WTC11 (cell line): ENCODE data around the gene TP73.

Experiments used
- FOXK1 ChIP-seq: sonication (generic); formaldehyde crosslinking; IDR thresholded peaks from 2 replicates; pipeline ENCODE4 v1.8.0; 2022; ENCODE audit warnings: mild to moderate bottlenecking, moderate library complexity, missing genetic modification reagents
- IRF2 ChIP-seq: sonication (generic); formaldehyde crosslinking; IDR thresholded peaks from 2 replicates; pipeline ENCODE4 v1.8.0; 2022; ENCODE audit warnings: low read depth, missing genetic modification reagents, borderline replicate concordance
- MYBL2 ChIP-seq: sonication (generic); formaldehyde crosslinking; IDR thresholded peaks from 2 replicates; pipeline ENCODE4 v1.8.1; 2023; ENCODE audit warnings: mild to moderate bottlenecking, moderate library complexity, missing genetic modification reagents
- NR2C2 ChIP-seq: sonication (generic); formaldehyde crosslinking; IDR thresholded peaks from 2 replicates; pipeline ENCODE4 v1.8.0; 2022; ENCODE audit warnings: mild to moderate bottlenecking, missing genetic modification reagents
- PREB ChIP-seq: sonication (generic); formaldehyde crosslinking; IDR thresholded peaks from 2 replicates; pipeline ENCODE4 v1.8.1; 2022; ENCODE audit warnings: mild to moderate bottlenecking, missing genetic modification reagents, moderate library complexity, borderline replicate concordance
- TF ChIP-seq, protein P1 (sequence below): fragments of 200-600 bp; IDR thresholded peaks from 2 replicates; pipeline ENCODE4 v1.8.0; 2022; ENCODE audit warnings: antibody characterized with exemption
- TF ChIP-seq, protein P2 (sequence below): sonication (generic); formaldehyde crosslinking; IDR thresholded peaks from 2 replicates; pipeline ENCODE4 v1.8.1; 2023; ENCODE audit warnings: mild to moderate bottlenecking, missing genetic modification reagents
- TF ChIP-seq, protein P3 (sequence below): sonication (generic); formaldehyde crosslinking; IDR thresholded peaks from 2 replicates; pipeline ENCODE4 v1.8.1; 2023; ENCODE audit warnings: mild to moderate bottlenecking, missing genetic modification reagents, moderate library complexity

DNA sequence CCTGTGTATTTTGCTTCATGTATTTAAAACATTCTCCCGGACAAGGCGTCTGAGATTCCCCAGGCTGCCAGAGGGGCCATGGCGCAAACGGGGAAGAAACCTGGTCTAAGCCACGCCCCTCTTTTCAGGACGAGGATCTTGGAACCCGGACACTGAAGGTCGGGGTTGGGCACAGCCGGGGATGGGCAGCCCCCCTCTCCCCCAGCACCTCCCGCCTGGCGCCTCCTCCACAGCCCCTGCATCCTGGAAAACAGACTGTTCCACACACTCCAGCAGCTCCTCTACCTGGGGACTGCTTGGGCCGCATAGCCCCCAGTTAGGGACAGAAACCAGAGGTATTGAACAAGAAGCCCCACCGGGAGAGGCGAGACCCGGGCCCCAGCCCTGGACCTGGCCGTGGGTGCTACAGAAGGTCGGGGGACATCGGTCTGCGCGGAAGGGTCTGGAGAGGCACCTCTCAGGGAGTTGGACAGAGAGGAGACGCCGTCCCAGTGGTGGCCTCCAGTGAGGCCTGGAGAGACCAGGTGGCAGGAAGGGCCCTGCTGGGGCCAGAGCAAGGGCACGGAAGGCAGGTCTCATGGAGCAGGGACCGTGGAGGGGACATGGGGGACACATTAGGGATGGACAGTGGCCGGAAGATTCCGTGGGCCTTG, 5.4 kb downstream of the TP73 start:
- TF ChIP-seq NR2C2 (CRISPR knock-in tag) (no peak), FOXK1 (CRISPR knock-in tag) (no peak), MYBL2 (CRISPR knock-in tag) (no peak), IRF2 (CRISPR knock-in tag) (no peak), PREB (CRISPR knock-in tag) (no peak)
- TF ChIP-seq, protein P1, sequence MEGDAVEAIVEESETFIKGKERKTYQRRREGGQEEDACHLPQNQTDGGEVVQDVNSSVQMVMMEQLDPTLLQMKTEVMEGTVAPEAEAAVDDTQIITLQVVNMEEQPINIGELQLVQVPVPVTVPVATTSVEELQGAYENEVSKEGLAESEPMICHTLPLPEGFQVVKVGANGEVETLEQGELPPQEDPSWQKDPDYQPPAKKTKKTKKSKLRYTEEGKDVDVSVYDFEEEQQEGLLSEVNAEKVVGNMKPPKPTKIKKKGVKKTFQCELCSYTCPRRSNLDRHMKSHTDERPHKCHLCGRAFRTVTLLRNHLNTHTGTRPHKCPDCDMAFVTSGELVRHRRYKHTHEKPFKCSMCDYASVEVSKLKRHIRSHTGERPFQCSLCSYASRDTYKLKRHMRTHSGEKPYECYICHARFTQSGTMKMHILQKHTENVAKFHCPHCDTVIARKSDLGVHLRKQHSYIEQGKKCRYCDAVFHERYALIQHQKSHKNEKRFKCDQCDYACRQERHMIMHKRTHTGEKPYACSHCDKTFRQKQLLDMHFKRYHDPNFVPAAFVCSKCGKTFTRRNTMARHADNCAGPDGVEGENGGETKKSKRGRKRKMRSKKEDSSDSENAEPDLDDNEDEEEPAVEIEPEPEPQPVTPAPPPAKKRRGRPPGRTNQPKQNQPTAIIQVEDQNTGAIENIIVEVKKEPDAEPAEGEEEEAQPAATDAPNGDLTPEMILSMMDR = no peak
- TF ChIP-seq, protein P2, sequence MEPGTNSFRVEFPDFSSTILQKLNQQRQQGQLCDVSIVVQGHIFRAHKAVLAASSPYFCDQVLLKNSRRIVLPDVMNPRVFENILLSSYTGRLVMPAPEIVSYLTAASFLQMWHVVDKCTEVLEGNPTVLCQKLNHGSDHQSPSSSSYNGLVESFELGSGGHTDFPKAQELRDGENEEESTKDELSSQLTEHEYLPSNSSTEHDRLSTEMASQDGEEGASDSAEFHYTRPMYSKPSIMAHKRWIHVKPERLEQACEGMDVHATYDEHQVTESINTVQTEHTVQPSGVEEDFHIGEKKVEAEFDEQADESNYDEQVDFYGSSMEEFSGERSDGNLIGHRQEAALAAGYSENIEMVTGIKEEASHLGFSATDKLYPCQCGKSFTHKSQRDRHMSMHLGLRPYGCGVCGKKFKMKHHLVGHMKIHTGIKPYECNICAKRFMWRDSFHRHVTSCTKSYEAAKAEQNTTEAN (CRISPR knock-in tag) = no peak
- TF ChIP-seq, protein P3, sequence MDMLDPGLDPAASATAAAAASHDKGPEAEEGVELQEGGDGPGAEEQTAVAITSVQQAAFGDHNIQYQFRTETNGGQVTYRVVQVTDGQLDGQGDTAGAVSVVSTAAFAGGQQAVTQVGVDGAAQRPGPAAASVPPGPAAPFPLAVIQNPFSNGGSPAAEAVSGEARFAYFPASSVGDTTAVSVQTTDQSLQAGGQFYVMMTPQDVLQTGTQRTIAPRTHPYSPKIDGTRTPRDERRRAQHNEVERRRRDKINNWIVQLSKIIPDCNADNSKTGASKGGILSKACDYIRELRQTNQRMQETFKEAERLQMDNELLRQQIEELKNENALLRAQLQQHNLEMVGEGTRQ = no peak
